Thyroid gland (tissue), 4 donors: ENCODE measurements around the gene IGFBP3. TPM values are rescaled to one million over a fixed set of nuclear protein-coding genes. Genes with fewer than 3 reads are reported as not detected.
A peak's percentile ranks its signal among the peaks of the same experiment; 100 is the strongest.

Source experiments
- DNase-seq, 2 donors: peaks; one replicate each; pipeline ENCODE4 v3.0.0-alpha.2; 2019
- H3K27ac ChIP-seq, 3 donors: fragments of 200-600 bp; sonication (generic); 1 replicate in 2 of 3; 2 replicates in 1 of 3; pipeline ENCODE4 v1.5.1; 2016 to 2019; ENCODE audit warnings: mild to moderate bottlenecking in 1 of 3, moderate library complexity in 1 of 3
- H3K27me3 ChIP-seq: fragments of 200-600 bp; sonication (generic); one replicate; pipeline ENCODE4 v1.5.1; 2019
- H3K36me3 ChIP-seq, 2 donors: fragments of 200-600 bp; sonication (generic); one replicate each; pipeline ENCODE4 v1.5.1; 2016 to 2019
- H3K4me1 ChIP-seq, 2 donors: fragments of 200-600 bp; sonication (generic); one replicate each; pipeline ENCODE4 v1.5.1; 2017 to 2019
- H3K4me3 ChIP-seq, 3 donors: fragments of 200-600 bp; sonication (generic); replicated peaks in 1 of 3; 1 replicate in 2 of 3; 2 replicates in 1 of 3; pipeline ENCODE4 v1.5.1; 2016; ENCODE audit warnings: mild to moderate bottlenecking in 1 of 3
- H3K9me3 ChIP-seq: fragments of 200-600 bp; sonication (generic); one replicate; pipeline ENCODE4 v1.5.1; 2017
- POLR2A ChIP-seq, 2 donors: fragments of 450-650 bp; IDR thresholded peaks; one replicate each; pipeline ENCODE4 v1.6.1; 2017; ENCODE audit warnings: antibody characterized with exemption in 2 of 2, mild to moderate bottlenecking in 2 of 2, moderate library complexity in 1 of 2
- WGBS, 2 donors: methylation state at CpG; one replicate each; pipeline ENCODE4 v1.1.5; 2017; 5-methylcytosine and 5-hydroxymethylcytosine counted together
- intact Hi-C: fragments of 100-400 bp; cut with DNase I; formaldehyde crosslinking; loops from one replicate; pipeline ENCODE4 v1.15.1; 2023
- total RNA-seq, 4 donors: library from RNA; depleted of rRNA; stranded (reverse); fragments of >200 nt; gene quantifications; one replicate each; pipeline ENCODE4 v1.2.3, GENCODE V29; 2016
- TF ChIP-seq, protein P1 (sequence below), 6 experiments: fragments of 200-600 bp in 3 of 6; fragments of 450-650 bp in 3 of 6; sonication (generic) in 3 of 6; IDR thresholded peaks; one replicate each; pipeline ENCODE4 v1.5.1; 2016 to 2019; ENCODE audit warnings: antibody characterized with exemption in 6 of 6, mild to moderate bottlenecking in 2 of 6, inconsistent platforms in 1 of 6, moderate library complexity in 1 of 6

IGFBP3 gene
- total RNA-seq, 4 donors from 2014 or later = 37.9 to 95.1 (median 58.7) TPM

DNA sequence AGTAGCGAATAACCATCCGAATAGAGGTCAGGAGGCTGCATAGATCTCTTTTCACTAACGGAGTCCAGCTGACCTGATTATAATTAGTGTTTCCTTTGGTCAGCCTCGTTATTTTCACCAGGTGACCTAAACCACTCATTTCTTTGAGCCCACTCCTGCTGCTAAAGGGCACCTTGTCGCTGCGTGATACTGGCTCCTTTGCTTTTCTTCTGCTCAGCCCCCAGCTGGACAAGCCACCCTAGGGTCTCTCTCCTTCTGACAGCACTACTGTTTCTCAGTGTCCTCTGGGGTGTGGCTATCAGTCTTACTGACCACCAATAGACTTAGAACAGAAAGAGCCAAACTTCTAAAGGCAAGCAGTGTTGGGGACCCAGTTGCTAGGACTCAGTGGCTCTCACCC is 2.7 kb upstream of the IGFBP3 start:
- Histone ChIP-seq H3K9me3 (no peaks in the 10 kb centered on the region), H3K4me1 (peaks cover 14 to 35% of the 10 kb centered on the region in 2 donors), H3K27me3 (no peaks in the 10 kb centered on the region), H3K27ac (no peak overlapping the region), H3K4me3 (no peak overlapping the region), H3K36me3 (no peaks in the 10 kb centered on the region)
- DNase-seq = no peak
- intact Hi-C loops = loop anchor here (5.0 kb wide), 2 partner anchors 1163 to 1253 kb away; no protein-coding TSS in a partner anchor
- 77 to 78% methylated on average over 6 of the region's 6 CpGs for WGBS, 2 donors
- TF ChIP-seq, protein P1, sequence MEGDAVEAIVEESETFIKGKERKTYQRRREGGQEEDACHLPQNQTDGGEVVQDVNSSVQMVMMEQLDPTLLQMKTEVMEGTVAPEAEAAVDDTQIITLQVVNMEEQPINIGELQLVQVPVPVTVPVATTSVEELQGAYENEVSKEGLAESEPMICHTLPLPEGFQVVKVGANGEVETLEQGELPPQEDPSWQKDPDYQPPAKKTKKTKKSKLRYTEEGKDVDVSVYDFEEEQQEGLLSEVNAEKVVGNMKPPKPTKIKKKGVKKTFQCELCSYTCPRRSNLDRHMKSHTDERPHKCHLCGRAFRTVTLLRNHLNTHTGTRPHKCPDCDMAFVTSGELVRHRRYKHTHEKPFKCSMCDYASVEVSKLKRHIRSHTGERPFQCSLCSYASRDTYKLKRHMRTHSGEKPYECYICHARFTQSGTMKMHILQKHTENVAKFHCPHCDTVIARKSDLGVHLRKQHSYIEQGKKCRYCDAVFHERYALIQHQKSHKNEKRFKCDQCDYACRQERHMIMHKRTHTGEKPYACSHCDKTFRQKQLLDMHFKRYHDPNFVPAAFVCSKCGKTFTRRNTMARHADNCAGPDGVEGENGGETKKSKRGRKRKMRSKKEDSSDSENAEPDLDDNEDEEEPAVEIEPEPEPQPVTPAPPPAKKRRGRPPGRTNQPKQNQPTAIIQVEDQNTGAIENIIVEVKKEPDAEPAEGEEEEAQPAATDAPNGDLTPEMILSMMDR (IDR thresholded peaks at IDR 0.05) = no peak
- no peak for TF ChIP-seq POLR2A (IDR thresholded peaks at IDR 0.05)

DNA sequence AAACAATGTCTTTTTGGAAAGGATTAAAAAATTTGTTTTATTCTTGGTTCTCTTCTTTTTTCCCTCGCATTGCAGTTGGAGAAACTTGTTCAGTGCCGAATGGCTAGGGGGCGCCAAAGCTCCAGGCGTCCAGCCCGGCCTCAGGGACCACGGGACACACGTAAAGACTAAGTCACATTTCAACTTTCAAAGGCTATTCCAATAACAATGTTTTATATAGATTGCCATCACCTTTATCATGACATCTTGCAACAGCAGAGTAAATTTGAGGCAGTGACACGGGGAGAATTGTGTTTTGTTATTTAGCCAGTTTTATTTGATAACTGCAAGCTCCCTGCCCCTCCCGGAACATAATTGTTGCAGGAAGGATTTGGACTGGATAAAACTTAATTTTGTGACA is 2.2 kb upstream of the IGFBP3 start:
- no peaks in the 10 kb centered on the region for H3K9me3 ChIP-seq
- peaks cover 14 to 35% of the 10 kb centered on the region in 2 donors for H3K4me1 ChIP-seq
- TF ChIP-seq, protein P1 (IDR thresholded peaks at IDR 0.05) = peak; percentile 68 to 92 (median 77)
- no peak for TF ChIP-seq POLR2A (IDR thresholded peaks at IDR 0.05)
- H3K36me3 ChIP-seq = no peaks in the 10 kb centered on the region
- 9 to 11% methylated on average over 9 of the region's 9 CpGs for WGBS, 2 donors
- intact Hi-C loops = loop anchor here (5.0 kb wide), 2 partner anchors 1164 to 1254 kb away; no protein-coding TSS in a partner anchor
- H3K27me3 ChIP-seq = no peaks in the 10 kb centered on the region
- no peak overlapping the region for H3K4me3 ChIP-seq
- no peak overlapping the region for H3K27ac ChIP-seq
- peak; percentile 71 to 83 for DNase-seq

DNA sequence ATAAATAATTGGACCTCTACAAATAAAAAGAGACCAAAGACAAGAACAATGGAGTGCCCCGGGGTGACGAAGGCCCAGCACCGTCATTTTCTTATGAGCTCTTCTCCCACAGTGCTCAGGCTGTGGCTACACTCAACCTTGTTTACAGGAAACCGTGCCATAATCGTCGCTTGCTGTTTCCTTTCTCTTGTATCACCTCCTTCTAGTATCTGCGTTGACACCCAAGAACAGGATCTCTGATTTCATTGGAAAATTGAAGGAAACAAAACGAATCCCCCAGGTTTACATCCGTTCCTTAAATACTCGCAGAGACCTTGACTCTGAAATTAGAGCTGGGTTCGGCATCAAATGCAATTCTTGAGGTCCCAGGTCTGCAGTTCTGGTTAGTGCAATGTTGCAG is 1.7 kb upstream of the IGFBP3 start:
- no peaks in the 10 kb centered on the region for H3K27me3 ChIP-seq
- intact Hi-C loops = loop anchor here (5.0 kb wide), 2 partner anchors 1164 to 1254 kb away; no protein-coding TSS in a partner anchor
- H3K4me1 ChIP-seq = peaks cover 14 to 36% of the 10 kb centered on the region in 2 donors
- no peaks in the 10 kb centered on the region for H3K9me3 ChIP-seq
- no peak overlapping the region for H3K27ac ChIP-seq
- TF ChIP-seq POLR2A (IDR thresholded peaks at IDR 0.05) = no peak
- TF ChIP-seq, protein P1 (IDR thresholded peaks at IDR 0.05) = no peak
- no peaks in the 10 kb centered on the region for H3K36me3 ChIP-seq
- 7 to 11% methylated on average over 11 of the region's 11 CpGs for WGBS, 2 donors
- no peak for DNase-seq
- peak overlapping the region in 1 of 3 donors; percentile 4 for H3K4me3 ChIP-seq

DNA sequence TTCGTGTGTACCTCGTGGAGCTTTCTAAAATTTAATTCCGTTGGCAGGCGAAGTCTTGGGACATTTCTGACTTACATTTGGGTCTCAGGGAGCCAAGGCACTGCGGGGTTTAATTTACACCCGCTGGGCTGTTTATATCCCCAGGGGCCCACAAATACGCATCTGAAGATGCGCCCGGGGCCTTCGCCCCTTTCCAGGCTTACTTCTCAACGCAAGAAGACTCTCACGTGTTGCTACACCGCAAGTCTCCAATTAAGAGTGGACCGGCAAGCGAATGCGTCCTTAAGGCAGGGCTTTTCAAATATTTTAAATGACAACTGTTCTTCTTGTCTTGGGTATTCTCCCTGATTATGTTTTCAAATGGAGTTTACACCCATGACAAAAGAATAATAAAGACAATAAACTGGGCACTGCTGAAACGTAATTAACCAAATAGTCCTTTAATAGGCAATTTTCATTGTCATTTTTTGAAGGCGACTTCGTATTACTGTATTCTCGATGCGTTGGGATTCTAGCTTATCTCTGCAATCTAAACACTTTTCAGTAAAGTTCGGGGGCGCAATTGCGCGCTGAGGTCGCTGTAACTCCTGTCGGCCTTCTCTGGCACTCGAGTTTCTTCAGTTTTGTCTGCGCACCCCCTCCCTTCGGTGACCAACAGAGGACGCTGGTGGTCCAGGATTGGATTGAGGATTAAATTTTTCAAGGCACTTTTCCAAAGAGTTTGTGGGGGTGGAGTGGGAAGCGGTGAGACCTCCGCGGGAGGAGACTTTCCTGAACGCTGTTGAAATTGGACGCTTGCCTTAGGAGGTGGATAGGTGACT is 837 bp upstream of the IGFBP3 start:
- peak; percentile 58 to 68 for DNase-seq
- Histone ChIP-seq H3K4me1 (peaks cover 14 to 39% of the 10 kb centered on the region in 2 donors), H3K27ac (peak overlapping the region in 1 of 3 donors; percentile 18), H3K9me3 (no peaks in the 10 kb centered on the region), H3K36me3 (no peaks in the 10 kb centered on the region), H3K4me3 (peak overlapping the region in 1 of 3 donors; percentile 27), H3K27me3 (no peaks in the 10 kb centered on the region)
- WGBS, 2 donors = 6 to 9% methylated on average over 34 to 36 of the region's 36 CpGs
- TF ChIP-seq POLR2A (IDR thresholded peaks at IDR 0.05) = no peak
- TF ChIP-seq, protein P1 (IDR thresholded peaks at IDR 0.05) = peak; percentile 23 to 81 (median 66)
- intact Hi-C loops = loop anchor here (5.0 kb wide), 2 partner anchors 1165 to 1255 kb away; no protein-coding TSS in a partner anchor

DNA sequence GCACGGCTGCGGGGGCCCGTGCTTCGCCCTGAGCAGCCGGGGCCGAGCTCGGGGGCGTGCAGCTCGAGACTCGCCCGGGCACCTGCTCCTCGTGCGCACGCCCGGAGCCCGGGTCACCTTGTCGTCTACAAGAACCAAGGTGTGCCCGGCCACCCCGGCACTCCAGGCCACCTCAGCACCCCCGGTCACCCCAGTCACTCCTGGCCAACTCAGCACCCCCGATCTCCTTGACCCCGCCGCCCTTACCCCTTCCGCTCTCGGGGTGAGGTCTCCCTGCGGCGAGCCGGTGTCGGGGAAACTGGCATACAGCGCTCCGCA is 268 bp upstream of the IGFBP3 start:
- 0 to 2% methylated on average over 5 to 17 of the region's 31 CpGs for WGBS, 2 donors
- peak in 1 of 2 donors; percentile 21 for DNase-seq
- Histone ChIP-seq H3K4me1 (peaks cover 14 to 39% of the 10 kb centered on the region in 2 donors), H3K27ac (peak overlapping the region in 1 of 3 donors; percentile 18), H3K36me3 (no peaks in the 10 kb centered on the region), H3K4me3 (peak overlapping the region in 2 of 3 donors; percentile 4 to 27), H3K27me3 (no peaks in the 10 kb centered on the region), H3K9me3 (no peaks in the 10 kb centered on the region)
- TF ChIP-seq, protein P1 (IDR thresholded peaks at IDR 0.05) = no peak
- TF ChIP-seq POLR2A (IDR thresholded peaks at IDR 0.05) = no peak
- intact Hi-C loops = loop anchor here (5.0 kb wide), 2 partner anchors 1166 to 1256 kb away; no protein-coding TSS in a partner anchor
